ENCODE results near the gene DCAF8. TPM values are rescaled to one million over a fixed set of nuclear protein-coding genes. Genes with fewer than 3 reads are reported as not detected.

DCAF8 gene
- total RNA-seq, 1 experiment from 2014 or later, result 126 TPM

GRCh38 chr1:160179336-160179735 is 83.0 kb downstream of the DCAF8 start:
- Mint-ChIP-seq H3K4me1 (ENCODE audit: low read depth, unreplicated experiment) (no peaks in the 10 kb centered on the region), H3K9me3 (ENCODE audit: low read depth, unreplicated experiment) (no peaks in the 10 kb centered on the region), H3K27ac (ENCODE audit: unreplicated experiment) (no peak overlapping the region), H3K4me3 (ENCODE audit: low read depth, unreplicated experiment) (no peak overlapping the region), H3K27me3 (ENCODE audit: unreplicated experiment) (peaks cover 73% of the 10 kb centered on the region), H3K36me3 (ENCODE audit: insufficient read depth, unreplicated experiment) (no peaks in the 10 kb centered on the region)
- CTCF ChIA-PET, result interaction anchor here (1.1 kb wide), 1 partner anchor 14 kb away, joined by 3 read pairs; no protein-coding TSS in a partner anchor
- intact Hi-C loops (cut with micrococcal nuclease; ENCODE audit: unreplicated experiment), result no loop called here
- DNase-seq, result no peak
- no TSS peak for BruUV-seq (replicated peaks)
- TF ChIP-seq CTCF (IDR thresholded peaks at IDR 0.05; ENCODE audit: unreplicated experiment), result no peak

GRCh38 chr1:160178731-160179130 is 83.6 kb downstream of the DCAF8 start:
- no peak for DNase-seq
- intact Hi-C loops (cut with micrococcal nuclease; ENCODE audit: unreplicated experiment), result no loop called here
- Mint-ChIP-seq H3K4me1 (ENCODE audit: low read depth, unreplicated experiment) (no peaks in the 10 kb centered on the region), H3K9me3 (ENCODE audit: low read depth, unreplicated experiment) (no peaks in the 10 kb centered on the region), H3K27me3 (ENCODE audit: unreplicated experiment) (peaks cover 79% of the 10 kb centered on the region), H3K36me3 (ENCODE audit: insufficient read depth, unreplicated experiment) (no peaks in the 10 kb centered on the region), H3K27ac (ENCODE audit: unreplicated experiment) (no peak overlapping the region), H3K4me3 (ENCODE audit: low read depth, unreplicated experiment) (no peak overlapping the region)
- TF ChIP-seq CTCF (IDR thresholded peaks at IDR 0.05; ENCODE audit: unreplicated experiment), result no peak
- BruUV-seq (replicated peaks), result no TSS peak
- CTCF ChIA-PET, result no interaction called here

GRCh38 chr1:160177667-160178066 is 84.7 kb downstream of the DCAF8 start:
- no peak overlapping the region for H3K27ac Mint-ChIP-seq (ENCODE audit: unreplicated experiment)
- intact Hi-C loops (cut with micrococcal nuclease; ENCODE audit: unreplicated experiment), result no loop called here
- H3K4me1 Mint-ChIP-seq (ENCODE audit: low read depth, unreplicated experiment), result no peaks in the 10 kb centered on the region
- H3K27me3 Mint-ChIP-seq (ENCODE audit: unreplicated experiment), result peaks cover 89% of the 10 kb centered on the region
- H3K36me3 Mint-ChIP-seq (ENCODE audit: insufficient read depth, unreplicated experiment), result no peaks in the 10 kb centered on the region
- CTCF ChIA-PET, result interaction anchor here (0.7 kb wide), 1 partner anchor 39 kb away, joined by 4 read pairs; no protein-coding TSS in a partner anchor
- no peaks in the 10 kb centered on the region for H3K9me3 Mint-ChIP-seq (ENCODE audit: low read depth, unreplicated experiment)
- BruUV-seq (replicated peaks), result no TSS peak
- DNase-seq, result no peak
- TF ChIP-seq CTCF (IDR thresholded peaks at IDR 0.05; ENCODE audit: unreplicated experiment), result no peak
- no peak overlapping the region for H3K4me3 Mint-ChIP-seq (ENCODE audit: low read depth, unreplicated experiment)

GRCh38 chr1:160177231-160177630 is 85.1 kb downstream of the DCAF8 start:
- H3K36me3 Mint-ChIP-seq (ENCODE audit: insufficient read depth, unreplicated experiment), result no peaks in the 10 kb centered on the region
- TF ChIP-seq CTCF (IDR thresholded peaks at IDR 0.05; ENCODE audit: unreplicated experiment), result no peak
- H3K9me3 Mint-ChIP-seq (ENCODE audit: low read depth, unreplicated experiment), result no peaks in the 10 kb centered on the region
- intact Hi-C loops (cut with micrococcal nuclease; ENCODE audit: unreplicated experiment), result no loop called here
- H3K4me3 Mint-ChIP-seq (ENCODE audit: low read depth, unreplicated experiment), result no peak overlapping the region
- peaks cover 91% of the 10 kb centered on the region for H3K27me3 Mint-ChIP-seq (ENCODE audit: unreplicated experiment)
- no peak overlapping the region for H3K27ac Mint-ChIP-seq (ENCODE audit: unreplicated experiment)
- DNase-seq, result no peak
- CTCF ChIA-PET, result interaction anchor here (0.7 kb wide), 1 partner anchor 38 kb away, joined by 4 read pairs; no protein-coding TSS in a partner anchor
- no peaks in the 10 kb centered on the region for H3K4me1 Mint-ChIP-seq (ENCODE audit: low read depth, unreplicated experiment)
- no TSS peak for BruUV-seq (replicated peaks)
